Measurements from ENCODE around the gene ETV6.

Gene ETV6

DNA sequence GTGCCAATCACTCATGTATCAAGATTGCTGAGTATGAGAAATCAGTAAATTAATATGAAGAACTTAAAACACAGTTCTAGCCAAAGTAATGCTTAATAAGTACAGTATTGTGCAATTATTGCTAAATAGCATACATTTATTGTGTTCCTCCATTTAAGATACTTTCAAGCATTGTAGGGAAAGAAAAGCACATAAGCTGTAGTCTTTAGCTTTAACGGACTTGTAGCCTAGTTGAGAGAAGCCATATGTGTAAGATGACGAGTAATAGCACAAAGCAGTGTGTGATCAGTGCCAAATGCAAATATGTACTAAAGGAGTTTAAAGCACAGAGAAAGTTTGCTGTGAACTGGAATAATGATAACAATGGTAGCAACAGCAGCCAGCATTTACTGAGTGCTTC is 38.1 kb downstream of the ETV6 start:
- TF ChIP-seq, protein P1, sequence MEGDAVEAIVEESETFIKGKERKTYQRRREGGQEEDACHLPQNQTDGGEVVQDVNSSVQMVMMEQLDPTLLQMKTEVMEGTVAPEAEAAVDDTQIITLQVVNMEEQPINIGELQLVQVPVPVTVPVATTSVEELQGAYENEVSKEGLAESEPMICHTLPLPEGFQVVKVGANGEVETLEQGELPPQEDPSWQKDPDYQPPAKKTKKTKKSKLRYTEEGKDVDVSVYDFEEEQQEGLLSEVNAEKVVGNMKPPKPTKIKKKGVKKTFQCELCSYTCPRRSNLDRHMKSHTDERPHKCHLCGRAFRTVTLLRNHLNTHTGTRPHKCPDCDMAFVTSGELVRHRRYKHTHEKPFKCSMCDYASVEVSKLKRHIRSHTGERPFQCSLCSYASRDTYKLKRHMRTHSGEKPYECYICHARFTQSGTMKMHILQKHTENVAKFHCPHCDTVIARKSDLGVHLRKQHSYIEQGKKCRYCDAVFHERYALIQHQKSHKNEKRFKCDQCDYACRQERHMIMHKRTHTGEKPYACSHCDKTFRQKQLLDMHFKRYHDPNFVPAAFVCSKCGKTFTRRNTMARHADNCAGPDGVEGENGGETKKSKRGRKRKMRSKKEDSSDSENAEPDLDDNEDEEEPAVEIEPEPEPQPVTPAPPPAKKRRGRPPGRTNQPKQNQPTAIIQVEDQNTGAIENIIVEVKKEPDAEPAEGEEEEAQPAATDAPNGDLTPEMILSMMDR (IDR thresholded peaks at IDR 0.05; ENCODE audit: extremely low read depth, insufficient read depth, missing control alignments): no peak
- in situ Hi-C loops (cut with MboI; ENCODE audit: low pct_unique_long_range_greater_than_20kb, low sequenced_read_pairs, unreplicated experiment): no loop called here
- no peak for DNase-seq (ENCODE audit: low spot score)

DNA sequence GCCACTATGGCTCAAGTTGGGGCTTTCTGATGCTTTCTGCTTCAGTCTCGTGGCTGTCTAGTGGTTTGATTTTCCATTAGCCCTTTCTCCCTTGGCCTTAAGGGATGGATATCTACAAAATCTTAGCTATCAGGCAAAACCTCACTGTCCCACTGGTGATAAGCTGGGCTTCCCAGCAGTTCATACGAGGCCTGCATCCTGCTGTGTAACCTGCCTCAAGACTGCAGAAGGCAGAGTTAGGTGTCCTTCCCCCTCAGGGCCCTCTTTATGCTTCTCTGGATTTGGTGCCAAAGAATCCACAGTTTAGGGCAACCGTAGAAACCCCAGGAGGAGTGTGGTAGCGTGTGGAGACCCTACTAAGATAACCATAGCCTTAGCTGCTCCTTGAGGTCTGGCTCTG is 38.9 kb downstream of the ETV6 start:
- no peak for DNase-seq (ENCODE audit: low spot score)
- TF ChIP-seq, protein P1 (IDR thresholded peaks at IDR 0.05; ENCODE audit: extremely low read depth, insufficient read depth, missing control alignments): no peak
- in situ Hi-C loops (cut with MboI; ENCODE audit: low pct_unique_long_range_greater_than_20kb, low sequenced_read_pairs, unreplicated experiment): no loop called here

DNA sequence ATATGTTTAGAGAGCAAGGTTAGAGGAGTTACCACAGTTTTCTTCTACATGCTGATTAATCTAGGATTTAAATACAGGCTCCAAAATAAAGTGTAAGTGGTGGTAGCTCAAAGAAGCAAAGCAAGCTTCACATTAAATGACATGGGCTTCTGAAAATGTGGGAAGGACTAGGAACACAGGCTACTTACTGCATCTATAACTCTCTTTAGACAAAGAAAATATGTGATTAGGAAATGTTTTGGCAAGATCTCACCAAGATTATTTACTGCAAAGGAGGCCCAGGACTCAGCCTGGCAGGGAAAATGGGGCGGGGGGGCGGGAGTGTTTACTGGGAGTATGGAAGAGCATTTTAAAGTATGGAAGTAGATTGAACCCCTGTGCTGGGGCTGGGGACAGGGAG is 39.4 kb downstream of the ETV6 start:
- TF ChIP-seq, protein P1 (IDR thresholded peaks at IDR 0.05; ENCODE audit: extremely low read depth, insufficient read depth, missing control alignments): no peak
- in situ Hi-C loops (cut with MboI; ENCODE audit: low pct_unique_long_range_greater_than_20kb, low sequenced_read_pairs, unreplicated experiment): no loop called here
- no peak for DNase-seq (ENCODE audit: low spot score)

GRCh38 chr12:11689591-11690186 is 40.2 kb downstream of the ETV6 start:
- in situ Hi-C loops (cut with MboI; ENCODE audit: low pct_unique_long_range_greater_than_20kb, low sequenced_read_pairs, unreplicated experiment): no loop called here
- TF ChIP-seq, protein P1 (IDR thresholded peaks at IDR 0.05; ENCODE audit: extremely low read depth, insufficient read depth, missing control alignments): no peak
- no peak for DNase-seq (ENCODE audit: low spot score)

- in situ Hi-C loops (cut with MboI; ENCODE audit: low pct_unique_long_range_greater_than_20kb, low sequenced_read_pairs, unreplicated experiment): no loop called here
- TF ChIP-seq, protein P1 (IDR thresholded peaks at IDR 0.05; ENCODE audit: extremely low read depth, insufficient read depth, missing control alignments): no peak
- no peak for DNase-seq (ENCODE audit: low spot score)
Measured at GRCh38 chr12:11693067-11693466, 43.6 kb downstream of the ETV6 start.

- in situ Hi-C loops (cut with MboI; ENCODE audit: low pct_unique_long_range_greater_than_20kb, low sequenced_read_pairs, unreplicated experiment): no loop called here
- TF ChIP-seq, protein P1 (IDR thresholded peaks at IDR 0.05; ENCODE audit: extremely low read depth, insufficient read depth, missing control alignments): no peak
- DNase-seq (ENCODE audit: low spot score): no peak
Measured at GRCh38 chr12:11693601-11694000, 44.1 kb downstream of the ETV6 start.
